Measurements from ENCODE around the gene NBPF3. TPM values are rescaled to one million over a fixed set of nuclear protein-coding genes. Genes with fewer than 3 reads are reported as not detected.

Gene NBPF3
- total RNA-seq, 4 donors from 2014 or later: 3.8 to 23.0 (median 6.7) TPM

DNA sequence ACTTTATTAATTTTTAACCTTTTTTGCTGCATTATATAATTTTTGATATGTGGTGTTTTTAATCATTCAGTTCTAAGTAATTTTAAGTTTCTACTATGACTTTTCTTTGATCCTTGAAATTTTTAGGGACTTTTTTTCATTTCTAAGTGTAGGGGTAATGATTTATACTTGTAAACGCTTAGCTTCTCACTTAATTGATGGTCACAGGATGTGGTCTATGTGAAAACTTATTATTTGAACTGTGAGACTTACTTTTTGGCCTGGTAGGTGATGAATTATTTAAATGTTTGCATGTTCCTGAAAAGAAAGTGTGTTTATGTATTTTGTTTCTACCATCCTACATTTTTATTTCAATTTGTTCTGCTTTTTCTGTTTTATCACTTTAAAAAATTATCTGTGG lies 86.5 kb downstream of the NBPF3 start:
- H3K27me3 ChIP-seq: no peaks in the 10 kb centered on the region
- H3K36me3 ChIP-seq: no peaks in the 10 kb centered on the region
- H3K27ac ChIP-seq: no peak overlapping the region
- intact Hi-C loops (cut with DNase I; ENCODE audit: low total_unique reads): no loop called here
- no peaks in the 10 kb centered on the region for H3K9me3 ChIP-seq
- no peaks in the 10 kb centered on the region for H3K4me1 ChIP-seq
- TF ChIP-seq, protein P1, sequence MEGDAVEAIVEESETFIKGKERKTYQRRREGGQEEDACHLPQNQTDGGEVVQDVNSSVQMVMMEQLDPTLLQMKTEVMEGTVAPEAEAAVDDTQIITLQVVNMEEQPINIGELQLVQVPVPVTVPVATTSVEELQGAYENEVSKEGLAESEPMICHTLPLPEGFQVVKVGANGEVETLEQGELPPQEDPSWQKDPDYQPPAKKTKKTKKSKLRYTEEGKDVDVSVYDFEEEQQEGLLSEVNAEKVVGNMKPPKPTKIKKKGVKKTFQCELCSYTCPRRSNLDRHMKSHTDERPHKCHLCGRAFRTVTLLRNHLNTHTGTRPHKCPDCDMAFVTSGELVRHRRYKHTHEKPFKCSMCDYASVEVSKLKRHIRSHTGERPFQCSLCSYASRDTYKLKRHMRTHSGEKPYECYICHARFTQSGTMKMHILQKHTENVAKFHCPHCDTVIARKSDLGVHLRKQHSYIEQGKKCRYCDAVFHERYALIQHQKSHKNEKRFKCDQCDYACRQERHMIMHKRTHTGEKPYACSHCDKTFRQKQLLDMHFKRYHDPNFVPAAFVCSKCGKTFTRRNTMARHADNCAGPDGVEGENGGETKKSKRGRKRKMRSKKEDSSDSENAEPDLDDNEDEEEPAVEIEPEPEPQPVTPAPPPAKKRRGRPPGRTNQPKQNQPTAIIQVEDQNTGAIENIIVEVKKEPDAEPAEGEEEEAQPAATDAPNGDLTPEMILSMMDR (IDR thresholded peaks at IDR 0.05): no peak
- no peak for TF ChIP-seq POLR2A (IDR thresholded peaks at IDR 0.05)
- H3K4me3 ChIP-seq: no peak overlapping the region
- DNase-seq: no peak

DNA sequence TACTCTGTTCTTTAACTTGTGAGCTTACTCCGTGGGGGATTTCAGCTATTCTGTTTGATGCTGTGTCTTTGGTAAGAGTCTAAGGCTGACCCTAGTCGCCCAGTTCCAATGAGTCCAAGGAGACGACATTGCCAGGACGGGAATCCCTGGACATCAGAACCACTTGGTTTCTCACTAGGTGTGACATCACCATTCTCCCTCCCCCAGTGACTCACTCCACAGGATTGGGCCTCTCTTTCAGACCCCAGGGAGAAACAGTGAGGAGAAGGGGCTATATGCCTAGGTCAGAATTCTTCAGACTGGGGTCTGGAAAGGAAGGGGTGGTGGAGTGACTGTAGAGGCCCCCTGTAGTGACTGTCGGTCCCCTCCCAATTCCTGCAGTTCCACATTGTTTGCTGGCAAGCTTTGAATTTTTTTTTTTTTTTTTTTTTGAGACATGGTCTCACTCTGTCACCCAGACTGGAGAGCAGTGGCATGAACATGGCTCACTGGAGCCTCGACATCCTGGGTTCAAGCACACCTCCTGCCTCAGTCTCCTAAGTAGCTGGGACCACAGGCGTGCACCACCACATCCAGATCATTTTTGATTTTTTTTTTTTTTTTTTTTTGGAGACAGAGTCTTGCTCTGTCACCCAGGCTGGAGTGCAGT lies 90.6 kb downstream of the NBPF3 start:
- DNase-seq: no peak
- TF ChIP-seq POLR2A (IDR thresholded peaks at IDR 0.05): no peak
- TF ChIP-seq, protein P1 (IDR thresholded peaks at IDR 0.05): no peak
- no peak overlapping the region for H3K4me3 ChIP-seq
- H3K4me1 ChIP-seq: no peaks in the 10 kb centered on the region
- H3K27ac ChIP-seq: no peak overlapping the region
- intact Hi-C loops (cut with DNase I; ENCODE audit: low total_unique reads): no loop called here
- H3K9me3 ChIP-seq: no peaks in the 10 kb centered on the region
- H3K27me3 ChIP-seq: no peaks in the 10 kb centered on the region
- H3K36me3 ChIP-seq: no peaks in the 10 kb centered on the region

DNA sequence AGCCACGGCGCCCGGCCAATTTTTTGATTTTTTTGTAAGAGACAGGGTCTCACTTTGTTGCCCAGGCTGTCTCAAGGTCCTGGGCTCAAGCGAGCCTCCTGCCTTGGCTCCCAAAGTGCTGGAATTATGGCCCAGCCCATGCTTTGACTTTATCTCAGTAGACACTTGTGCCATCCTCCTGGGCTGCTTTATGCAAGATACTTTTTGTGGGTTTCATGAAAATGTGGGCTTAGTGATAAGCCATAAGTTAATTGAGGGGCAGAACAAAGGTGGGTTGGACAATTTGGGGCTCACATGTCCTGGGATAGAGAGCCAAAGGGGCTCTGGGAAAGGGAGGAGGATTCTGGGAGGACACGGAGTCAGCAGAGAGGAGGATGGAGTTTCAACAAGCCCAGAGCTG lies 91.3 kb downstream of the NBPF3 start:
- intact Hi-C loops (cut with DNase I; ENCODE audit: low total_unique reads): no loop called here
- H3K27me3 ChIP-seq: no peaks in the 10 kb centered on the region

DNA sequence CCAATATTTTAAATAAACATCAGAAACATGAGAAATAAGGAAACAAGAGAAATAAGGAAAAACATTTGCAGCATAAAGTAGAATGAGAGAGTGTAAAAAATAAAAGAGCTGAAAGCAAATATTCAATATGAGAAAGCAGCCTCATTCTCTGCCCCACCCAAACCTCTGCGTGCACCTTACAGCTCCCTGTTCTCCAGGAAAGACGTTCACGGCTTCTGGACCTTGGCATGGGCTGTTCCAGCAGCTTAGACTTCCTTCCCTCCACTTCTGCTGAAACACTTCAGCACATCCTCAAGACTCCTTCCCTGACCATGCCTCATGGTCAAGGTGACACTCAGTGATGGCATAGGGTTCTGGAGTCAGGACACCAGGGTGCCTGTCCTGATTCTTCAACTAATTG lies 92.6 kb downstream of the NBPF3 start:
- TF ChIP-seq, protein P1 (IDR thresholded peaks at IDR 0.05): no peak
- TF ChIP-seq POLR2A (IDR thresholded peaks at IDR 0.05): no peak
- intact Hi-C loops (cut with DNase I; ENCODE audit: low total_unique reads): no loop called here
- H3K36me3 ChIP-seq: no peaks in the 10 kb centered on the region
- no peak overlapping the region for H3K27ac ChIP-seq
- H3K4me1 ChIP-seq: no peaks in the 10 kb centered on the region
- no peak for DNase-seq
- no peak overlapping the region for H3K4me3 ChIP-seq
- H3K27me3 ChIP-seq: no peaks in the 10 kb centered on the region
- H3K9me3 ChIP-seq: no peaks in the 10 kb centered on the region

More for the DNA sequence above, 91.3 kb downstream of the NBPF3 start:
- DNase-seq: no peak
- Histone ChIP-seq H3K36me3 (no peaks in the 10 kb centered on the region), H3K4me3 (no peak overlapping the region), H3K27ac (no peak overlapping the region), H3K4me1 (no peaks in the 10 kb centered on the region), H3K9me3 (no peaks in the 10 kb centered on the region)
- no peak for TF ChIP-seq POLR2A (IDR thresholded peaks at IDR 0.05)
- TF ChIP-seq, protein P1 (IDR thresholded peaks at IDR 0.05): no peak

DNA sequence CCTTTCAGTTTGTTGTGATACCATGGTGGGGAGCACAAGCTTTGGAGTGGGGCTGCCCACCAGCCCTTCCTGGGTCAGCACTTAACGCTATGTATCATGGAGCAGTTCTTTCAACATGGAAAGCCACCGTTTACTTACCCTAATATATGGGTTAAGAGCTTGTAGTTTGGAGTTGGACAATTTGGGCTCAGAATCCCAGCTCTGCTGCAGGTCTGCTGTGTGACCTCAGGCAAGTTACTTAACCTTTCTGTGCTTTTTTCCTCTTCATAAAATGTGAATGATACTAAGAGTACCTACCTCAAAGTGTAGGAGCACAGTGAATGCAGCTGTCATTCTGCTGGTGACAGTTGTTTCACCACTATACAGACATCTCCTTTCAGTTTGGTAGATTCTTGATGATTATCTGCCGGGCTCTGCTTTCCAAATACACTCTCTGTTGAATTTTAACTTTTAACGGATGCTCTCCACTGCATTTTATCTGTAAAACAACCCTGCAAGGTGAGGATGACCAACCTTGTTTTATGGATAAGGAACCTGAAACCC lies 93.1 kb downstream of the NBPF3 start:
- Histone ChIP-seq H3K27me3 (no peaks in the 10 kb centered on the region), H3K9me3 (no peaks in the 10 kb centered on the region), H3K36me3 (no peaks in the 10 kb centered on the region), H3K27ac (no peak overlapping the region), H3K4me3 (no peak overlapping the region), H3K4me1 (no peaks in the 10 kb centered on the region)
- TF ChIP-seq, protein P1 (IDR thresholded peaks at IDR 0.05): no peak
- TF ChIP-seq POLR2A (IDR thresholded peaks at IDR 0.05): no peak
- DNase-seq: no peak
- intact Hi-C loops (cut with DNase I; ENCODE audit: low total_unique reads): no loop called here

All from uterus (tissue), 4 donors.